Peyer's patch (tissue), 4 donors: ENCODE results near the gene APPBP2.

Experiments used
- CTCF ChIP-seq, 6 experiments: fragments of 450-650 bp in 4 of 6; fragments of 200-600 bp in 2 of 6; sonication (generic) in 1 of 6; IDR thresholded peaks; one replicate each; pipeline ENCODE4 v1.5.1; 2017 to 2019; ENCODE audit warnings: antibody characterized with exemption in 6 of 6, mild to moderate bottlenecking in 3 of 6, moderate library complexity in 1 of 6
- POLR2A ChIP-seq, 2 donors: fragments of 450-650 bp; IDR thresholded peaks; one replicate each; pipeline ENCODE4 v1.5.1; 2017; ENCODE audit warnings: antibody characterized with exemption in 2 of 2, mild to moderate bottlenecking in 2 of 2, moderate library complexity in 2 of 2

GRCh38 chr17:60451071-60451470, 75.0 kb downstream of the APPBP2 start:
- TF ChIP-seq CTCF (IDR thresholded peaks at IDR 0.05) (no peak), POLR2A (IDR thresholded peaks at IDR 0.05) (no peak)
